Measurements from ENCODE around the gene XRN2.
"Not testable (repeated sequence)": the region's sequence is repeated elsewhere in the genome, so short reads cannot be mapped to it uniquely, and the experiment has no call there.

XRN2 gene

GRCh38 chr20:21365771-21366170 lies 62.6 kb downstream of the XRN2 start:
- no peak for TF ChIP-seq CTCF (IDR thresholded peaks at IDR 0.05; ENCODE audit: low read depth, low read length, missing control alignments)
- no peak overlapping the region for H3K4me3 ChIP-seq (replicated peaks; ENCODE audit: low read depth, low read length)

GRCh38 chr20:21366273-21366672 lies 63.1 kb downstream of the XRN2 start:
- DNase-seq (ENCODE audit: extremely low read depth, low read depth): not testable (repeated sequence)

More at GRCh38 chr20:21365771-21366170, 62.6 kb downstream of the XRN2 start:
- no peak for DNase-seq (ENCODE audit: extremely low read depth, low read depth)

GRCh38 chr20:21368791-21369190 lies 65.7 kb downstream of the XRN2 start:
- DNase-seq (ENCODE audit: extremely low read depth, low read depth): no peak
- TF ChIP-seq CTCF (IDR thresholded peaks at IDR 0.05; ENCODE audit: low read depth, low read length, missing control alignments): no peak
- no peak overlapping the region for H3K4me3 ChIP-seq (replicated peaks; ENCODE audit: low read depth, low read length)

More at GRCh38 chr20:21366273-21366672, 63.1 kb downstream of the XRN2 start:
- not testable (repeated sequence) for H3K4me3 ChIP-seq (replicated peaks; ENCODE audit: low read depth, low read length)

- DNase-seq (ENCODE audit: extremely low read depth, low read depth): no peak
- no peak overlapping the region for H3K4me3 ChIP-seq (replicated peaks; ENCODE audit: low read depth, low read length)
Observed at GRCh38 chr20:21371193-21371592, 68.1 kb downstream of the XRN2 start.

GRCh38 chr20:21372016-21372415 lies 68.9 kb downstream of the XRN2 start:
- H3K4me3 ChIP-seq (replicated peaks; ENCODE audit: low read depth, low read length): no peak overlapping the region
- TF ChIP-seq CTCF (IDR thresholded peaks at IDR 0.05; ENCODE audit: low read depth, low read length, missing control alignments): no peak
- DNase-seq (ENCODE audit: extremely low read depth, low read depth): no peak

More at GRCh38 chr20:21371193-21371592, 68.1 kb downstream of the XRN2 start:
- no peak for TF ChIP-seq CTCF (IDR thresholded peaks at IDR 0.05; ENCODE audit: low read depth, low read length, missing control alignments)

- DNase-seq (ENCODE audit: extremely low read depth, low read depth): no peak
Observed at GRCh38 chr20:21373436-21373835, 70.3 kb downstream of the XRN2 start.

GRCh38 chr20:21376626-21377025 lies 73.5 kb downstream of the XRN2 start:
- no peak for TF ChIP-seq CTCF (IDR thresholded peaks at IDR 0.05; ENCODE audit: low read depth, low read length, missing control alignments)
- no peak overlapping the region for H3K4me3 ChIP-seq (replicated peaks; ENCODE audit: low read depth, low read length)
- DNase-seq (ENCODE audit: extremely low read depth, low read depth): no peak

More at GRCh38 chr20:21373436-21373835, 70.3 kb downstream of the XRN2 start:
- TF ChIP-seq CTCF (IDR thresholded peaks at IDR 0.05; ENCODE audit: low read depth, low read length, missing control alignments): no peak
- H3K4me3 ChIP-seq (replicated peaks; ENCODE audit: low read depth, low read length): no peak overlapping the region

Measured in HFF-Myc (cell line).